Measurements from ENCODE around the gene ESR1.

Gene ESR1

GRCh38 chr6:152085451-152085921 lies 278.0 kb downstream of the ESR1 start:
- Mint-ChIP-seq H3K27ac (ENCODE audit: low read depth) (no peak overlapping the region), H3K9me3 (no peaks in the 10 kb centered on the region), H3K27me3 (peaks cover 20% of the 10 kb centered on the region), H3K36me3 (ENCODE audit: insufficient read depth) (no peaks in the 10 kb centered on the region), H3K4me1 (no peaks in the 10 kb centered on the region), H3K4me3 (no peak overlapping the region)
- DNase-seq (ENCODE audit: low spot score in 2 of 2) (no peak), ATAC-seq (replicated peaks; ENCODE audit: extremely low read depth, poor library complexity, severe bottlenecking) (no peak)

- H3K4me1 Mint-ChIP-seq: no peaks in the 10 kb centered on the region
- no peak overlapping the region for H3K4me3 Mint-ChIP-seq
- DNase-seq (ENCODE audit: low spot score in 2 of 2) (no peak), ATAC-seq (replicated peaks; ENCODE audit: extremely low read depth, poor library complexity, severe bottlenecking) (no peak)
- H3K36me3 Mint-ChIP-seq (ENCODE audit: insufficient read depth): no peaks in the 10 kb centered on the region
- H3K9me3 Mint-ChIP-seq: no peaks in the 10 kb centered on the region
- H3K27me3 Mint-ChIP-seq: peaks cover 11% of the 10 kb centered on the region
- no peak overlapping the region for H3K27ac Mint-ChIP-seq (ENCODE audit: low read depth)
These were observed 278.9 kb downstream of the ESR1 start for GRCh38 chr6:152086223-152086873.

- Mint-ChIP-seq H3K4me3 (no peak overlapping the region), H3K9me3 (no peaks in the 10 kb centered on the region), H3K36me3 (ENCODE audit: insufficient read depth) (no peaks in the 10 kb centered on the region), H3K27ac (ENCODE audit: low read depth) (no peak overlapping the region), H3K27me3 (peaks cover 4% of the 10 kb centered on the region), H3K4me1 (no peaks in the 10 kb centered on the region)
- no peak for DNase-seq (ENCODE audit: low spot score in 2 of 2)
- no peak for ATAC-seq (replicated peaks; ENCODE audit: extremely low read depth, poor library complexity, severe bottlenecking)
These were observed 279.6 kb downstream of the ESR1 start for GRCh38 chr6:152087096-152087495.

- Mint-ChIP-seq H3K9me3 (no peaks in the 10 kb centered on the region), H3K4me1 (no peaks in the 10 kb centered on the region), H3K27me3 (no peaks in the 10 kb centered on the region), H3K4me3 (no peak overlapping the region), H3K27ac (ENCODE audit: low read depth) (no peak overlapping the region), H3K36me3 (ENCODE audit: insufficient read depth) (no peaks in the 10 kb centered on the region)
- ATAC-seq (replicated peaks; ENCODE audit: extremely low read depth, poor library complexity, severe bottlenecking) (no peak), DNase-seq (ENCODE audit: low spot score in 2 of 2) (no peak)
These were observed 280.2 kb downstream of the ESR1 start for GRCh38 chr6:152087701-152088100.

GRCh38 chr6:152089992-152090391 lies 282.5 kb downstream of the ESR1 start:
- no peaks in the 10 kb centered on the region for H3K36me3 Mint-ChIP-seq (ENCODE audit: insufficient read depth)
- ATAC-seq (replicated peaks; ENCODE audit: extremely low read depth, poor library complexity, severe bottlenecking) (no peak), DNase-seq (ENCODE audit: low spot score in 2 of 2) (no peak)
- no peak overlapping the region for H3K27ac Mint-ChIP-seq (ENCODE audit: low read depth)
- no peaks in the 10 kb centered on the region for H3K9me3 Mint-ChIP-seq
- no peaks in the 10 kb centered on the region for H3K4me1 Mint-ChIP-seq
- H3K27me3 Mint-ChIP-seq: no peaks in the 10 kb centered on the region
- no peak overlapping the region for H3K4me3 Mint-ChIP-seq

- Mint-ChIP-seq H3K4me1 (no peaks in the 10 kb centered on the region), H3K27me3 (no peaks in the 10 kb centered on the region), H3K27ac (ENCODE audit: low read depth) (no peak overlapping the region), H3K4me3 (no peak overlapping the region), H3K9me3 (no peaks in the 10 kb centered on the region), H3K36me3 (ENCODE audit: insufficient read depth) (no peaks in the 10 kb centered on the region)
- no peak for ATAC-seq (replicated peaks; ENCODE audit: extremely low read depth, poor library complexity, severe bottlenecking)
- DNase-seq (ENCODE audit: low spot score in 2 of 2): no peak
These were observed 283.7 kb downstream of the ESR1 start for GRCh38 chr6:152091201-152091600.

GRCh38 chr6:152091851-152092341 lies 284.4 kb downstream of the ESR1 start:
- H3K27me3 Mint-ChIP-seq: no peaks in the 10 kb centered on the region
- no peak for DNase-seq (ENCODE audit: low spot score in 2 of 2)
- no peaks in the 10 kb centered on the region for H3K9me3 Mint-ChIP-seq

GRCh38 chr6:152093711-152094110 lies 286.2 kb downstream of the ESR1 start:
- Mint-ChIP-seq H3K27me3 (no peaks in the 10 kb centered on the region), H3K9me3 (no peaks in the 10 kb centered on the region), H3K27ac (ENCODE audit: low read depth) (no peak overlapping the region), H3K4me3 (no peak overlapping the region), H3K4me1 (no peaks in the 10 kb centered on the region), H3K36me3 (ENCODE audit: insufficient read depth) (no peaks in the 10 kb centered on the region)
- DNase-seq (ENCODE audit: low spot score in 2 of 2) (no peak), ATAC-seq (replicated peaks; ENCODE audit: extremely low read depth, poor library complexity, severe bottlenecking) (no peak)

More at GRCh38 chr6:152091851-152092341, 284.4 kb downstream of the ESR1 start:
- no peak overlapping the region for H3K27ac Mint-ChIP-seq (ENCODE audit: low read depth)
- H3K36me3 Mint-ChIP-seq (ENCODE audit: insufficient read depth): no peaks in the 10 kb centered on the region
- no peak for ATAC-seq (replicated peaks; ENCODE audit: extremely low read depth, poor library complexity, severe bottlenecking)
- H3K4me1 Mint-ChIP-seq: no peaks in the 10 kb centered on the region
- H3K4me3 Mint-ChIP-seq: no peak overlapping the region

GRCh38 chr6:152094276-152094675 lies 286.8 kb downstream of the ESR1 start:
- H3K27me3 Mint-ChIP-seq: no peaks in the 10 kb centered on the region
- H3K9me3 Mint-ChIP-seq: no peaks in the 10 kb centered on the region
- no peak overlapping the region for H3K4me3 Mint-ChIP-seq
- H3K36me3 Mint-ChIP-seq (ENCODE audit: insufficient read depth): no peaks in the 10 kb centered on the region
- ATAC-seq (replicated peaks; ENCODE audit: extremely low read depth, poor library complexity, severe bottlenecking) (no peak), DNase-seq (ENCODE audit: low spot score in 2 of 2) (no peak)
- no peak overlapping the region for H3K27ac Mint-ChIP-seq (ENCODE audit: low read depth)
- H3K4me1 Mint-ChIP-seq: no peaks in the 10 kb centered on the region

GRCh38 chr6:152094992-152095592 lies 287.6 kb downstream of the ESR1 start:
- Mint-ChIP-seq H3K27ac (ENCODE audit: low read depth) (no peak overlapping the region), H3K36me3 (ENCODE audit: insufficient read depth) (no peaks in the 10 kb centered on the region), H3K27me3 (no peaks in the 10 kb centered on the region), H3K9me3 (no peaks in the 10 kb centered on the region), H3K4me1 (no peaks in the 10 kb centered on the region), H3K4me3 (no peak overlapping the region)
- DNase-seq (ENCODE audit: low spot score in 2 of 2) (no peak), ATAC-seq (replicated peaks; ENCODE audit: extremely low read depth, poor library complexity, severe bottlenecking) (no peak)

GRCh38 chr6:152096863-152097496 lies 289.5 kb downstream of the ESR1 start:
- H3K27me3 Mint-ChIP-seq: no peaks in the 10 kb centered on the region
- no peaks in the 10 kb centered on the region for H3K9me3 Mint-ChIP-seq
- H3K4me3 Mint-ChIP-seq: no peak overlapping the region
- H3K4me1 Mint-ChIP-seq: no peaks in the 10 kb centered on the region
- DNase-seq (ENCODE audit: low spot score in 2 of 2) (no peak), ATAC-seq (replicated peaks; ENCODE audit: extremely low read depth, poor library complexity, severe bottlenecking) (no peak)
- no peak overlapping the region for H3K27ac Mint-ChIP-seq (ENCODE audit: low read depth)
- no peaks in the 10 kb centered on the region for H3K36me3 Mint-ChIP-seq (ENCODE audit: insufficient read depth)

GRCh38 chr6:152098683-152099082 lies 291.2 kb downstream of the ESR1 start:
- no peak overlapping the region for H3K27ac Mint-ChIP-seq (ENCODE audit: low read depth)
- no peak for ATAC-seq (replicated peaks; ENCODE audit: extremely low read depth, poor library complexity, severe bottlenecking)

More at GRCh38 chr6:152098683-152099082, 291.2 kb downstream of the ESR1 start:
- Mint-ChIP-seq H3K9me3 (no peaks in the 10 kb centered on the region), H3K4me1 (no peaks in the 10 kb centered on the region), H3K4me3 (no peak overlapping the region), H3K36me3 (ENCODE audit: insufficient read depth) (no peaks in the 10 kb centered on the region), H3K27me3 (no peaks in the 10 kb centered on the region)
- DNase-seq (ENCODE audit: low spot score in 2 of 2): no peak

Data from central memory CD8-positive, alpha-beta T cell (primary cell).